HEK293 (cell line): ENCODE data around the gene HINT2.

ENCODE experiments used
- CTCF ChIA-PET: fragments of 350-600 bp; formaldehyde crosslinking; extraction: SDS; loops from one replicate; lab custom pipeline; 2021; ENCODE audit warnings: antibody characterized with exemption; lab: Yijun Ruan, JAX
- POLR2A ChIA-PET: fragments of 300-600 bp; formaldehyde crosslinking; extraction: SDS; loops from one replicate; lab custom pipeline; 2020; ENCODE audit warnings: antibody characterized with exemption, inconsistent platforms; lab: Yijun Ruan, JAX
- H3K27ac ChIP-seq: fragments of 200-500 bp; sonication (Bioruptor generic); 2 replicates; pipeline ENCODE4 v1.5.1; 2014; ENCODE audit warnings: low read depth, low read length, control low read depth, inconsistent platforms; ENCODE audit errors: extremely low read depth
- H3K36me3 ChIP-seq, 2 experiments: fragments of 200-500 bp in 1 of 2; sonication (Bioruptor generic) in 1 of 2; 1 replicate in 1 of 2; 2 replicates in 1 of 2; pipeline ENCODE4 v1.5.1; 2014 to 2017; ENCODE audit warnings: inconsistent platforms in 2 of 2, low read length in 2 of 2; ENCODE audit not compliant: control insufficient read depth in 2 of 2, insufficient read depth in 1 of 2
- H3K4me1 ChIP-seq: fragments of 200-500 bp; sonication (Bioruptor generic); 2 replicates; pipeline ENCODE4 v1.5.1; 2014; ENCODE audit warnings: mild to moderate bottlenecking, low read length, inconsistent platforms; ENCODE audit not compliant: control insufficient read depth, insufficient read depth
- H3K4me3 ChIP-seq: 2 replicates; pipeline ENCODE4 v1.5.1; 2011; ENCODE audit warnings: low read depth, mild to moderate bottlenecking, control low read depth, low read length, moderate library complexity
- H3K9me3 ChIP-seq: fragments of 200-500 bp; sonication (Bioruptor generic); 2 replicates; pipeline ENCODE4 v1.5.1; 2014; ENCODE audit warnings: low read depth, low read length, inconsistent platforms; ENCODE audit not compliant: control insufficient read depth, insufficient read depth
- EGR2 ChIP-seq: fragments of 450-650 bp; formaldehyde crosslinking; IDR thresholded peaks from 2 replicates; pipeline ENCODE4 v1.5.1; 2016; ENCODE audit warnings: low read depth, missing biosample characterization, missing genetic modification characterization
- GLI2 ChIP-seq: fragments of 450-650 bp; formaldehyde crosslinking; IDR thresholded peaks from 2 replicates; pipeline ENCODE4; 2017; ENCODE audit warnings: missing biosample characterization, missing genetic modification characterization, low read depth, borderline replicate concordance
- GLIS2 ChIP-seq: fragments of 450-650 bp; formaldehyde crosslinking; IDR thresholded peaks from 2 replicates; pipeline ENCODE4 v1.5.1; 2016; ENCODE audit warnings: missing biosample characterization, missing genetic modification characterization
- HOXA7 ChIP-seq: sonication (generic); formaldehyde crosslinking; IDR thresholded peaks from 2 replicates; pipeline ENCODE4 v1.8.1; 2022; ENCODE audit warnings: missing genetic modification reagents, borderline replicate concordance
- KLF7 ChIP-seq: fragments of 450-650 bp; formaldehyde crosslinking; IDR thresholded peaks from 2 replicates; pipeline ENCODE4 v1.5.1; 2016; ENCODE audit warnings: missing biosample characterization, missing genetic modification characterization, borderline replicate concordance
- MZF1 ChIP-seq: fragments of 450-650 bp; formaldehyde crosslinking; IDR thresholded peaks from 2 replicates; pipeline ENCODE4 v1.5.1; 2017; ENCODE audit warnings: missing biosample characterization, missing genetic modification characterization, borderline replicate concordance
- REPIN1 ChIP-seq: fragments of 450-650 bp; formaldehyde crosslinking; IDR thresholded peaks from 2 replicates; pipeline ENCODE4 v1.5.1; 2017; ENCODE audit warnings: missing biosample characterization, missing genetic modification characterization, low read depth
- YY2 ChIP-seq: fragments of 450-650 bp; formaldehyde crosslinking; IDR thresholded peaks from 2 replicates; pipeline ENCODE4 v1.5.1; 2016; ENCODE audit warnings: missing biosample characterization, missing genetic modification characterization
- ZBTB1 ChIP-seq: fragments of 450-650 bp; formaldehyde crosslinking; IDR thresholded peaks from 2 replicates; pipeline ENCODE4 v1.5.1; 2016; ENCODE audit warnings: missing biosample characterization, missing genetic modification characterization
- ZBTB11 ChIP-seq: fragments of 450-650 bp; formaldehyde crosslinking; conservative IDR thresholded peaks from 2 replicates; pipeline ENCODE4 v1.5.1; 2016; ENCODE audit warnings: low read depth, missing biosample characterization, missing genetic modification characterization
- ZBTB21 ChIP-seq: fragments of 450-650 bp; formaldehyde crosslinking; IDR thresholded peaks from 2 replicates; pipeline ENCODE4 v1.5.1; 2017; ENCODE audit warnings: missing biosample characterization, missing genetic modification characterization
- ZFHX2 ChIP-seq: fragments of 450-650 bp; formaldehyde crosslinking; conservative IDR thresholded peaks from 2 replicates; pipeline ENCODE4 v1.5.1; 2016; ENCODE audit warnings: missing biosample characterization, missing genetic modification characterization
- ZNF121 ChIP-seq: fragments of 450-650 bp; formaldehyde crosslinking; IDR thresholded peaks from 2 replicates; pipeline ENCODE4 v1.5.1; 2016; ENCODE audit warnings: missing biosample characterization, missing genetic modification characterization
- ZNF184 ChIP-seq: fragments of 450-650 bp; IDR thresholded peaks from 2 replicates; pipeline ENCODE4 v1.5.1; 2018; ENCODE audit warnings: missing biosample characterization, mild to moderate bottlenecking, missing genetic modification characterization
- ZNF214 ChIP-seq: fragments of 450-650 bp; formaldehyde crosslinking; IDR thresholded peaks from 2 replicates; pipeline ENCODE4 v1.5.1; 2017; ENCODE audit warnings: missing biosample characterization, mild to moderate bottlenecking, missing genetic modification characterization, borderline replicate concordance
- ZNF24 ChIP-seq: fragments of 450-650 bp; formaldehyde crosslinking; IDR thresholded peaks from 2 replicates; pipeline ENCODE4 v1.5.1; 2016; ENCODE audit warnings: missing biosample characterization, missing genetic modification characterization
- ZNF266 ChIP-seq: fragments of 450-650 bp; formaldehyde crosslinking; IDR thresholded peaks from 2 replicates; pipeline ENCODE4 v1.5.1; 2016; ENCODE audit warnings: missing biosample characterization, missing genetic modification characterization, low read depth
- ZNF324 ChIP-seq: fragments of 450-650 bp; formaldehyde crosslinking; IDR thresholded peaks from 2 replicates; pipeline ENCODE4 v1.5.1; 2016; ENCODE audit warnings: missing biosample characterization, missing genetic modification characterization
- ZNF404 ChIP-seq: fragments of 450-650 bp; formaldehyde crosslinking; IDR thresholded peaks from 2 replicates; pipeline ENCODE4 v1.5.1; 2017; ENCODE audit warnings: missing biosample characterization, missing genetic modification characterization
- ZNF473 ChIP-seq: fragments of 450-650 bp; formaldehyde crosslinking; IDR thresholded peaks from 2 replicates; pipeline ENCODE4 v1.5.1; 2017; ENCODE audit warnings: missing biosample characterization, missing genetic modification characterization
- ZNF510 ChIP-seq: fragments of 450-650 bp; formaldehyde crosslinking; IDR thresholded peaks from 2 replicates; pipeline ENCODE4 v1.5.1; 2018; ENCODE audit warnings: mild to moderate bottlenecking, missing genetic modification characterization, missing biosample characterization; ENCODE audit not compliant: insufficient replicate concordance
- ZNF529 ChIP-seq: fragments of 450-650 bp; formaldehyde crosslinking; IDR thresholded peaks from 2 replicates; pipeline ENCODE4 v1.5.1; 2017; ENCODE audit warnings: missing genetic modification characterization, missing biosample characterization; ENCODE audit not compliant: insufficient replicate concordance
- ZNF785 ChIP-seq: fragments of 450-650 bp; formaldehyde crosslinking; IDR thresholded peaks from 2 replicates; pipeline ENCODE4 v1.5.1; 2016; ENCODE audit warnings: missing biosample characterization, missing genetic modification characterization
- TF ChIP-seq, protein P1 (sequence below): fragments of 450-650 bp; formaldehyde crosslinking; IDR thresholded peaks from 2 replicates; pipeline ENCODE4 v1.5.1; 2017; ENCODE audit warnings: missing biosample characterization, missing genetic modification characterization

Gene HINT2

DNA sequence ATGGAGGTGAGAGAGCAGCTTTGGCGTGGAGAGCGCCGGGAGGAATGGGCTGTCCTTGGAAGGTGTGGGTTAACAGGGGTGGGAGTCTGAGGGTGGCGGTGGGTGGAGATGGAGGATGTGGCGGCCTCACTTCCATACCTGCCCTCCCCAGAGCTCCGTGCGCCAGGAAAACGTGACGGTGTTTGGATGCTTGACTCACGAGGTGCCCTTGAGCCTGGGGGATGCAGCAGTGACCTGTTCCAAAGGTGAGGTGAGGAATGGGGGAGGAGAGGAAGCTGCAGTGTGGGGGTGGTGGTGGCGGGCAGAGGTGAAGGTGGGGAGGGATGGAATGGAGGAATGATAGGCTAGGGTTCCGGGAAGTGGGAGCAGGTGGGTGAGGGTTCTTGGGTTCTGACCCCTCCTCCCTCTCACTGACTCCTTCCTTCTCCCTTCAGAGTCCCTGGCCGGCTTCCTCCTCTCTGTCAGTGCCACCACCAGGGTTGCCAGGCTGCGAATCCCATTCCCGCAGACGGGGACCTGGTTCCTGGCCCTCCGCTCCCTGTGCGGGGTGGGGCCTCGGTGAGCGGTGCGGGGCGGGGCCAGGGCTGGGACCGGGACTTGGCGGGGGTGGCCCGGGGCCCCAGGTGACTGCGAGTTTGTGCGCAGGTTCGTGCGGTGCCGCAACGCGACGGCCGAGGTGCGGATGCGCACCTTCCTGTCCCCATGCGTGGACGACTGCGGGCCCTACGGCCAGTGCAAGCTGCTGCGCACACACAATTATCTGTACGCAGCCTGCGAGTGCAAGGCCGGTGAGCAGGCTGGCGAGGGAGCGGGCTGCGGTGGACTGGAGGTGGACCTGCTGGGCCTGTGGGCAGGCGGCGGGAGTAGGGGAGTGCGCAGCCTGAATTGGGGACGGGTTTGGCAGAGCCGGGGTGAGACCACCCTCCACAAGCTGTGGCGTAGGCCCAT lies 31.3 kb upstream of the HINT2 start:
- TF ChIP-seq EGR2 (tag by site-specific recombination) (no peak), MZF1 (no peak), ZNF510 (tag by site-specific recombination) (no peak), ZFHX2 (tag by site-specific recombination) (0 out of 2 replicates have a peak, but pooled peaks have one; percentile 34), GLI2 (tag by site-specific recombination) (no peak), YY2 (tag by site-specific recombination) (no peak)
- ChIA-PET POLR2A (no interaction called here), CTCF (interaction anchor here (0.6 to 1.0 kb wide), 3 partner anchors 11 to 110 kb away, joined by 3 read pairs; no protein-coding TSS in a partner anchor)
- H3K27ac ChIP-seq = no peak overlapping the region
- H3K36me3 ChIP-seq = peaks cover 0 to 37% of the 10 kb centered on the region in 2 experiments; a peak in 1 of 3 replicates
- no peaks in the 10 kb centered on the region for H3K4me1 ChIP-seq
- no peak overlapping the region for H3K4me3 ChIP-seq
- H3K9me3 ChIP-seq = no peaks in the 10 kb centered on the region

GRCh38 chr9:35844628-35845270 lies 29.9 kb upstream of the HINT2 start:
- Histone ChIP-seq H3K36me3 (peaks cover 0 to 34% of the 10 kb centered on the region in 2 experiments; a peak in 1 of 3 replicates), H3K27ac (no peak overlapping the region), H3K4me1 (no peaks in the 10 kb centered on the region), H3K9me3 (no peaks in the 10 kb centered on the region), H3K4me3 (no peak overlapping the region)
- POLR2A ChIA-PET = no interaction called here
- TF ChIP-seq ZBTB11 (tag by site-specific recombination) = no peak
- no peak for TF ChIP-seq ZBTB1
- no peak for TF ChIP-seq ZNF785 (tag by site-specific recombination)
- no peak for TF ChIP-seq ZNF324 (tag by site-specific recombination)
- TF ChIP-seq ZNF121 (tag by site-specific recombination) = no peak
- TF ChIP-seq, protein P1, sequence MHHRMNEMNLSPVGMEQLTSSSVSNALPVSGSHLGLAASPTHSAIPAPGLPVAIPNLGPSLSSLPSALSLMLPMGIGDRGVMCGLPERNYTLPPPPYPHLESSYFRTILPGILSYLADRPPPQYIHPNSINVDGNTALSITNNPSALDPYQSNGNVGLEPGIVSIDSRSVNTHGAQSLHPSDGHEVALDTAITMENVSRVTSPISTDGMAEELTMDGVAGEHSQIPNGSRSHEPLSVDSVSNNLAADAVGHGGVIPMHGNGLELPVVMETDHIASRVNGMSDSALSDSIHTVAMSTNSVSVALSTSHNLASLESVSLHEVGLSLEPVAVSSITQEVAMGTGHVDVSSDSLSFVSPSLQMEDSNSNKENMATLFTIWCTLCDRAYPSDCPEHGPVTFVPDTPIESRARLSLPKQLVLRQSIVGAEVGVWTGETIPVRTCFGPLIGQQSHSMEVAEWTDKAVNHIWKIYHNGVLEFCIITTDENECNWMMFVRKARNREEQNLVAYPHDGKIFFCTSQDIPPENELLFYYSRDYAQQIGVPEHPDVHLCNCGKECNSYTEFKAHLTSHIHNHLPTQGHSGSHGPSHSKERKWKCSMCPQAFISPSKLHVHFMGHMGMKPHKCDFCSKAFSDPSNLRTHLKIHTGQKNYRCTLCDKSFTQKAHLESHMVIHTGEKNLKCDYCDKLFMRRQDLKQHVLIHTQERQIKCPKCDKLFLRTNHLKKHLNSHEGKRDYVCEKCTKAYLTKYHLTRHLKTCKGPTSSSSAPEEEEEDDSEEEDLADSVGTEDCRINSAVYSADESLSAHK (tag by site-specific recombination) = no peak
- no peak for TF ChIP-seq ZBTB21 (tag by site-specific recombination)
- no peak for TF ChIP-seq KLF7 (tag by site-specific recombination)
- no peak for TF ChIP-seq HOXA7 (CRISPR knock-in tag)
- no peak for TF ChIP-seq ZNF404 (tag by site-specific recombination)
- TF ChIP-seq ZNF529 (tag by site-specific recombination) = no peak
- TF ChIP-seq REPIN1 (tag by site-specific recombination) = no peak
- TF ChIP-seq ZNF24 = no peak
- TF ChIP-seq ZNF473 (tag by site-specific recombination) = no peak
- no peak for TF ChIP-seq GLIS2 (tag by site-specific recombination)
- no peak for TF ChIP-seq ZNF266 (tag by site-specific recombination)
- no peak for TF ChIP-seq ZNF184 (tag by site-specific recombination)
- TF ChIP-seq ZNF214 (tag by site-specific recombination) = no peak
- TF ChIP-seq, all 188 proteins: peak for 0
- CTCF ChIA-PET = interaction anchor here (0.6 to 1.9 kb wide), 5 partner anchors 9 to 95 kb away, joined by 3 to 7 read pairs (median 3); no protein-coding TSS in a partner anchor
